HepG2 (cell line): ENCODE data around the gene GRHPR. TPM values are rescaled to one million over a fixed set of nuclear protein-coding genes. Genes with fewer than 3 reads are reported as not detected.
A peak's percentile ranks its signal among the peaks of the same experiment; 100 is the strongest.

Source experiments
- ARNT ChIP-seq: fragments of 450-650 bp; IDR thresholded peaks from 2 replicates; pipeline ENCODE4 v1.6.1; 2017
- JUNB ChIP-seq: sonication (generic); formaldehyde crosslinking; IDR thresholded peaks from 2 replicates; pipeline ENCODE4 v1.8.0; 2022; ENCODE audit warnings: missing genetic modification reagents, mild to moderate bottlenecking, borderline replicate concordance
- PAF1 ChIP-seq: IDR thresholded peaks from 2 replicates; pipeline ENCODE4 v1.6.1; 2016; ENCODE audit warnings: missing genetic modification reagents, missing compliant biosample characterization
- SCMH1 ChIP-seq: sonication (generic); formaldehyde crosslinking; IDR thresholded peaks from 2 replicates; pipeline ENCODE4 v1.9.0; 2021; ENCODE audit warnings: missing genetic modification reagents, mild to moderate bottlenecking, borderline replicate concordance
- TAF1 ChIP-seq: sonication (generic); formaldehyde crosslinking; IDR thresholded peaks from 2 replicates; pipeline ENCODE4 v1.4.0; 2020; ENCODE audit warnings: missing genetic modification reagents
- ZBTB21 ChIP-seq: sonication (generic); formaldehyde crosslinking; IDR thresholded peaks from 2 replicates; pipeline ENCODE4 v1.4.0; 2020; ENCODE audit warnings: missing genetic modification reagents
- ZBTB3 ChIP-seq: sonication (generic); formaldehyde crosslinking; IDR thresholded peaks from 2 replicates; pipeline ENCODE4 v1.4.0; 2020; ENCODE audit warnings: low read depth, mild to moderate bottlenecking, moderate library complexity, missing genetic modification reagents, borderline replicate concordance
- ZNF17 ChIP-seq: sonication (generic); formaldehyde crosslinking; IDR thresholded peaks from 2 replicates; pipeline ENCODE4 v1.5.0; 2020; ENCODE audit warnings: mild to moderate bottlenecking, missing genetic modification reagents
- ZNF329 ChIP-seq: sonication (generic); formaldehyde crosslinking; IDR thresholded peaks from 2 replicates; pipeline ENCODE4 v1.9.0; 2021; ENCODE audit warnings: low read depth, mild to moderate bottlenecking, missing genetic modification reagents
- ZNF33A ChIP-seq: sonication (generic); formaldehyde crosslinking; IDR thresholded peaks from 2 replicates; pipeline ENCODE4 v1.5.1; 2020; ENCODE audit warnings: missing genetic modification reagents, mild to moderate bottlenecking, moderate library complexity, borderline replicate concordance
- polyA plus RNA-seq, 8 experiments: library from polyadenylated mRNA; depleted of rRNA in 3 of 8; stranded (reverse) in 7 of 8; unstranded in 1 of 8; fragments of >200 nt; fragmentation: Illumina TruSeq in 4 of 8; extraction: Trizol in 4 of 8; gene quantifications; 2 replicates each; pipeline versions ENCODE4 v1.2.1 to v1.2.3, GENCODE V29; 2011 to 2016; ENCODE audit warnings: low read depth in 4 of 8, missing spikeins in 1 of 8, mixed read lengths in 1 of 8; ENCODE audit not compliant: insufficient read depth in 1 of 8
- total RNA-seq, 5 experiments: library from RNA; depleted of rRNA; stranded (reverse); fragments of >200 nt; fragmentation: Illumina TruSeq; extraction: Trizol; gene quantifications; 2 replicates each; pipeline ENCODE4 v1.2.3, GENCODE V29; 2016; ENCODE audit warnings: low read depth in 1 of 5
- TF ChIP-seq, protein P1 (sequence below): sonication (generic); formaldehyde crosslinking; IDR thresholded peaks from 2 replicates; pipeline ENCODE4 v1.9.0; 2021; ENCODE audit warnings: mild to moderate bottlenecking, missing genetic modification reagents
- TF ChIP-seq, protein P2 (sequence below): sonication (generic); formaldehyde crosslinking; IDR thresholded peaks from 2 replicates; pipeline ENCODE4 v1.8.1; 2022; ENCODE audit warnings: low read depth, mild to moderate bottlenecking, missing genetic modification reagents
- TF ChIP-seq, protein P3 (sequence below): sonication (generic); formaldehyde crosslinking; IDR thresholded peaks from 2 replicates; pipeline ENCODE4 v1.8.1; 2023; ENCODE audit warnings: mild to moderate bottlenecking, moderate library complexity, missing genetic modification reagents

The GRHPR gene
- total and polyA plus RNA-seq, 2 of the 13 experiments (the other 11 are each of a cell fraction or from before 2014, with no cell fraction given), result 113 to 115 TPM

DNA sequence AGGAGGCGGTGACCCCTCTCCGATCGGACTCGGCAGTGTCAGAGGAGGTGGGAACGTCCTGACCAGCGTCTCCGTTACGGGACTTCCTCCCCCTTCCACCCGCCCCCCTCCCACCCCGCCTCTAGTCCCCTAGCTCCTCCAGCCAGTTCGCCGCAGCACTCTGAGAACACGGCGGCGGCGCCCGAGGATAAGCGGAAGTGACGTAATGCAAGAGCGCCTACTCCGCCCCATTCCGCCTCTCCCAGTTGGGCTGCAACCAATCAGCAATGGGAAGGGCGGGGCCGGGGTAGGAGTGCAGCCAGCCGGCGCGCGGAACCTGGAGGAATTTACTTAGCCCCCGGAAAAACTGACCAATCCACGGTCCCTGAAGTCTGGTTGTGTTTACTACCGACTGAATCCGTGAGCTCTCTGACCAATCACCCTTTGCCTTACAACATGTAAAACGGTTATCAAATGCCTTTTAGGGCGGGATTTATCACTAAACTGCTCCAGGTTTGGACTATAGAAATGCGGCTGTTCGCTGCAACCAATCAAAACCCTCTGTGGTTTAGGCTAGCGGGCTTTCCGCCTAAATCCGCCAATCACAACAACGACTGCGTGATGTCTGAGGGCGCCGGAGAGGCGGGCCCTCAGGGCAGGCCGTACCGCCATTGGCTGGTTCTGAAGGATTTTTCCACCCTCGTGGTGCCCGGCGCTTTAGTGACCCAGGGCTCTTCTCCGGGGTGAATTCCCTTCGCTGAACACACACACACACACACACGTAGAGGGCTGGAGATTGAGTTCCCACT lies 42.9 kb downstream of the GRHPR start, which contains the start of gene ZBTB5 (continued):
- TF ChIP-seq, protein P1, sequence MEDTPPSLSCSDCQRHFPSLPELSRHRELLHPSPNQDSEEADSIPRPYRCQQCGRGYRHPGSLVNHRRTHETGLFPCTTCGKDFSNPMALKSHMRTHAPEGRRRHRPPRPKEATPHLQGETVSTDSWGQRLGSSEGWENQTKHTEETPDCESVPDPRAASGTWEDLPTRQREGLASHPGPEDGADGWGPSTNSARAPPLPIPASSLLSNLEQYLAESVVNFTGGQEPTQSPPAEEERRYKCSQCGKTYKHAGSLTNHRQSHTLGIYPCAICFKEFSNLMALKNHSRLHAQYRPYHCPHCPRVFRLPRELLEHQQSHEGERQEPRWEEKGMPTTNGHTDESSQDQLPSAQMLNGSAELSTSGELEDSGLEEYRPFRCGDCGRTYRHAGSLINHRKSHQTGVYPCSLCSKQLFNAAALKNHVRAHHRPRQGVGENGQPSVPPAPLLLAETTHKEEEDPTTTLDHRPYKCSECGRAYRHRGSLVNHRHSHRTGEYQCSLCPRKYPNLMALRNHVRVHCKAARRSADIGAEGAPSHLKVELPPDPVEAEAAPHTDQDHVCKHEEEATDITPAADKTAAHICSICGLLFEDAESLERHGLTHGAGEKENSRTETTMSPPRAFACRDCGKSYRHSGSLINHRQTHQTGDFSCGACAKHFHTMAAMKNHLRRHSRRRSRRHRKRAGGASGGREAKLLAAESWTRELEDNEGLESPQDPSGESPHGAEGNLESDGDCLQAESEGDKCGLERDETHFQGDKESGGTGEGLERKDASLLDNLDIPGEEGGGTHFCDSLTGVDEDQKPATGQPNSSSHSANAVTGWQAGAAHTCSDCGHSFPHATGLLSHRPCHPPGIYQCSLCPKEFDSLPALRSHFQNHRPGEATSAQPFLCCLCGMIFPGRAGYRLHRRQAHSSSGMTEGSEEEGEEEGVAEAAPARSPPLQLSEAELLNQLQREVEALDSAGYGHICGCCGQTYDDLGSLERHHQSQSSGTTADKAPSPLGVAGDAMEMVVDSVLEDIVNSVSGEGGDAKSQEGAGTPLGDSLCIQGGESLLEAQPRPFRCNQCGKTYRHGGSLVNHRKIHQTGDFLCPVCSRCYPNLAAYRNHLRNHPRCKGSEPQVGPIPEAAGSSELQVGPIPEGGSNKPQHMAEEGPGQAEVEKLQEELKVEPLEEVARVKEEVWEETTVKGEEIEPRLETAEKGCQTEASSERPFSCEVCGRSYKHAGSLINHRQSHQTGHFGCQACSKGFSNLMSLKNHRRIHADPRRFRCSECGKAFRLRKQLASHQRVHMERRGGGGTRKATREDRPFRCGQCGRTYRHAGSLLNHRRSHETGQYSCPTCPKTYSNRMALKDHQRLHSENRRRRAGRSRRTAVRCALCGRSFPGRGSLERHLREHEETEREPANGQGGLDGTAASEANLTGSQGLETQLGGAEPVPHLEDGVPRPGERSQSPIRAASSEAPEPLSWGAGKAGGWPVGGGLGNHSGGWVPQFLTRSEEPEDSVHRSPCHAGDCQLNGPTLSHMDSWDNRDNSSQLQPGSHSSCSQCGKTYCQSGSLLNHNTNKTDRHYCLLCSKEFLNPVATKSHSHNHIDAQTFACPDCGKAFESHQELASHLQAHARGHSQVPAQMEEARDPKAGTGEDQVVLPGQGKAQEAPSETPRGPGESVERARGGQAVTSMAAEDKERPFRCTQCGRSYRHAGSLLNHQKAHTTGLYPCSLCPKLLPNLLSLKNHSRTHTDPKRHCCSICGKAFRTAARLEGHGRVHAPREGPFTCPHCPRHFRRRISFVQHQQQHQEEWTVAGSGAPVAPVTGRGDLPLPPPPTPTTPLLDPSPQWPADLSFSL, result no peak
- no peak for TF ChIP-seq SCMH1
- TF ChIP-seq, protein P2, sequence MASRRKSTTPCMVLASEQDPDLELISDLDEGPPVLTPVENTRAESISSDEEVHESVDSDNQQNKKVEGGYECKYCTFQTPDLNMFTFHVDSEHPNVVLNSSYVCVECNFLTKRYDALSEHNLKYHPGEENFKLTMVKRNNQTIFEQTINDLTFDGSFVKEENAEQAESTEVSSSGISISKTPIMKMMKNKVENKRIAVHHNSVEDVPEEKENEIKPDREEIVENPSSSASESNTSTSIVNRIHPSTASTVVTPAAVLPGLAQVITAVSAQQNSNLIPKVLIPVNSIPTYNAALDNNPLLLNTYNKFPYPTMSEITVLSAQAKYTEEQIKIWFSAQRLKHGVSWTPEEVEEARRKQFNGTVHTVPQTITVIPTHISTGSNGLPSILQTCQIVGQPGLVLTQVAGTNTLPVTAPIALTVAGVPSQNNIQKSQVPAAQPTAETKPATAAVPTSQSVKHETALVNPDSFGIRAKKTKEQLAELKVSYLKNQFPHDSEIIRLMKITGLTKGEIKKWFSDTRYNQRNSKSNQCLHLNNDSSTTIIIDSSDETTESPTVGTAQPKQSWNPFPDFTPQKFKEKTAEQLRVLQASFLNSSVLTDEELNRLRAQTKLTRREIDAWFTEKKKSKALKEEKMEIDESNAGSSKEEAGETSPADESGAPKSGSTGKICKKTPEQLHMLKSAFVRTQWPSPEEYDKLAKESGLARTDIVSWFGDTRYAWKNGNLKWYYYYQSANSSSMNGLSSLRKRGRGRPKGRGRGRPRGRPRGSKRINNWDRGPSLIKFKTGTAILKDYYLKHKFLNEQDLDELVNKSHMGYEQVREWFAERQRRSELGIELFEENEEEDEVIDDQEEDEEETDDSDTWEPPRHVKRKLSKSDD (CRISPR knock-in tag), result peak; percentile 6; the same call in 1 of the 2 replicates
- TF ChIP-seq, protein P3, sequence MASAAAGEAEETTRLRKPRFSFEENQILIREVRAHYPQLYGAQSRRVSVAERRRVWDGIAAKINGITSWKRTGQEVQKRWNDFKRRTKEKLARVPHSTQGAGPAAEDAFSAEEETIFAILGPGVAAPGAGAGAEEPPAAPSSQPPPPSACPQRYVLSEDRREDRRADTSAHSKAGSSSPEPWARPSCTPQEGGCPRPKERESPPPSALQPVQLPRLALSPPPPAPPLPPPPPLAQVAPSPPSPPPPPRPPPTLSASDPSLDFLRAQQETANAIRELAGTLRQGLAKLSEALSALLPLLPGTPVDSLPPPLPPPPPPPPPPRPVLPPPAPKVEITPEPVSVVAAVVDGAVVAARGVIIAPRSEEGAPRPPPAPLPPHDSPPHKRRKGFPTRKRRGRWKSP (CRISPR knock-in tag), result peak; percentile 55; the same call in 1 of the 2 replicates
- TF ChIP-seq PAF1, result no peak
- TF ChIP-seq JUNB (CRISPR knock-in tag), result no peak
- TF ChIP-seq ZNF17 (CRISPR knock-in tag), result no peak
- no peak for TF ChIP-seq ZNF329 (CRISPR knock-in tag)
- TF ChIP-seq ZNF33A (CRISPR knock-in tag), result no peak
- TF ChIP-seq ZBTB21 (CRISPR knock-in tag), result no peak
- 0 out of 2 replicates have a peak, but pooled peaks have one; percentile 20 for TF ChIP-seq ZBTB3 (CRISPR knock-in tag)
- TF ChIP-seq ARNT, result no peak
- TF ChIP-seq TAF1 (CRISPR knock-in tag), result peak; percentile 6; the same call in 1 of the 2 replicates
